Renal cortex interstitium (tissue), 15 donors: ENCODE measurements around the gene PDE3A. TPM values are rescaled to one million over a fixed set of nuclear protein-coding genes. Genes with fewer than 3 reads are reported as not detected.
"Not testable (repeated sequence)": the region's sequence is repeated elsewhere in the genome, so short reads cannot be mapped to it uniquely, and the experiment has no call there.

Experiments
- DNase-seq, 11 donors: peaks; one replicate each; pipeline ENCODE4 v3.0.0-alpha.2; 2013; ENCODE audit warnings: low read depth in 9 of 11, low spot score in 4 of 11; ENCODE audit errors: extremely low read depth in 1 of 11
- long read RNA-seq, 16 experiments: transcript quantifications; one replicate each; lab custom pipeline, GENCODE V29; 2026
- polyA plus RNA-seq, 3 donors: library from polyadenylated mRNA; unstranded; fragments of 120-200 nt; gene quantifications; one replicate each; pipeline ENCODE4 v1.2.1, GENCODE V29; 2013; ENCODE audit not compliant: insufficient read length in 3 of 3

PDE3A gene
- polyA plus RNA-seq, result 10 to 100 TPM; 24.5 to 28.8 (median 24.9) TPM
- long read RNA-seq, donor 1, full-length matches to known transcripts, result 3 of 18 reads
- long read RNA-seq, donor 1, partial matches to known transcripts, result 15 of 18 reads
- long read RNA-seq, donor 1, other reads (novel, unspliced or antisense), result 0 of 18 reads
- long read RNA-seq, donor 2, full-length matches to known transcripts, result 2 of 13 reads
- long read RNA-seq, donor 2, partial matches to known transcripts, result 11 of 13 reads
- long read RNA-seq, donor 2, other reads (novel, unspliced or antisense), result 0 of 13 reads
- long read RNA-seq, donor 3, full-length matches to known transcripts, result 2 of 2 reads
- long read RNA-seq, donor 3, partial matches to known transcripts, result 0 of 2 reads
- long read RNA-seq, donor 3, other reads (novel, unspliced or antisense), result 0 of 2 reads
- long read RNA-seq, donor 4, result 0 reads
- long read RNA-seq, donor 5, result 0 reads
- long read RNA-seq, donor 6, full-length matches to known transcripts, result 2 of 2 reads
- long read RNA-seq, donor 6, partial matches to known transcripts, result 0 of 2 reads
- long read RNA-seq, donor 6, other reads (novel, unspliced or antisense), result 0 of 2 reads
- long read RNA-seq, donor 7, full-length matches to known transcripts, result 2 of 2 reads
- long read RNA-seq, donor 7, partial matches to known transcripts, result 0 of 2 reads
- long read RNA-seq, donor 7, other reads (novel, unspliced or antisense), result 0 of 2 reads
- long read RNA-seq, donor 8, full-length matches to known transcripts, result 4 of 4 reads
- long read RNA-seq, donor 8, partial matches to known transcripts, result 0 of 4 reads
- long read RNA-seq, donor 8, other reads (novel, unspliced or antisense), result 0 of 4 reads
- long read RNA-seq, donor 9, full-length matches to known transcripts, result 3 of 3 reads
- long read RNA-seq, donor 9, partial matches to known transcripts, result 0 of 3 reads
- long read RNA-seq, donor 9, other reads (novel, unspliced or antisense), result 0 of 3 reads
- long read RNA-seq, donor 10, full-length matches to known transcripts, result 2 of 2 reads
- long read RNA-seq, donor 10, partial matches to known transcripts, result 0 of 2 reads
- long read RNA-seq, donor 10, other reads (novel, unspliced or antisense), result 0 of 2 reads
- long read RNA-seq, donor 11, full-length matches to known transcripts, result 1 of 16 reads
- long read RNA-seq, donor 11, partial matches to known transcripts, result 15 of 16 reads
- long read RNA-seq, donor 11, other reads (novel, unspliced or antisense), result 0 of 16 reads
- long read RNA-seq, donor 12, result 0 reads
- long read RNA-seq, donor 13, result 0 reads
- long read RNA-seq, donor 14, full-length matches to known transcripts, result 2 of 2 reads
- long read RNA-seq, donor 14, partial matches to known transcripts, result 0 of 2 reads
- long read RNA-seq, donor 14, other reads (novel, unspliced or antisense), result 0 of 2 reads
- long read RNA-seq, donor 15, full-length matches to known transcripts, result 2 of 2 reads
- long read RNA-seq, donor 15, partial matches to known transcripts, result 0 of 2 reads
- long read RNA-seq, donor 15, other reads (novel, unspliced or antisense), result 0 of 2 reads
- long read RNA-seq, donor 16, full-length matches to known transcripts, result 6 of 11 reads
- long read RNA-seq, donor 16, partial matches to known transcripts, result 5 of 11 reads
- long read RNA-seq, donor 16, other reads (novel, unspliced or antisense), result 0 of 11 reads

DNA sequence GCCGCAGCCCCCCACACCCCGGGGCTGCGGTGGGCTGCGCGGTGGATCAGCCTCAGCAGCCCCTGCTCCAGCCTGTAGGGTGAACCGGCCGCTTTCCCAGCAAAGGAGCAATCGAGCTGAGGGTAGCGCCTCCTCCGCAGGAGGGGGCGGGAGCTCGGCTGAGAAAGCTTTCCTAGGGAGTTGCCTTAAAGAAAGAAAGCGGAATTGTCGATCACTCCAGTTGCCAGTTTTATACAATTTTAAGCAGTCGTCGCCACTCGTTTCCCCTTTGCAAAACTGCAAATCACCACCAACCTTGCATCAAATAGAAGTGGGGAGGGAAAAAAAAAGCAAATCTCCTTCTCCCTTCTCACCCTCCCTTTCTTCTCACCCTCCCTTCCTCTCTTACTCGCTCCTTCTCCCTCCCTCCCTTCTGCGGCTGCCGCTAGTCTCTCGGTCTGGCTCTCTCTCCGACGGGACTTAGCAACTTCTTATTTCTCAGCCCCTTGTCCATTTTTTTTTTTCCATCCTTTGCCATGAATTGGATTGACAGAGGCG is at the start of gene PDE3A:
Gene PDE3A (plus strand): TSS at position 424 of the 537 bp plus-strand sequence. CDS start 748 bp downstream, outside the sequence.
- DNase-seq, result peak; percentile 70 to 83 (median 79)

GRCh38 chr12:20319366-20319765 is 49.0 kb upstream of the PDE3A start:
- no peak for DNase-seq

DNA sequence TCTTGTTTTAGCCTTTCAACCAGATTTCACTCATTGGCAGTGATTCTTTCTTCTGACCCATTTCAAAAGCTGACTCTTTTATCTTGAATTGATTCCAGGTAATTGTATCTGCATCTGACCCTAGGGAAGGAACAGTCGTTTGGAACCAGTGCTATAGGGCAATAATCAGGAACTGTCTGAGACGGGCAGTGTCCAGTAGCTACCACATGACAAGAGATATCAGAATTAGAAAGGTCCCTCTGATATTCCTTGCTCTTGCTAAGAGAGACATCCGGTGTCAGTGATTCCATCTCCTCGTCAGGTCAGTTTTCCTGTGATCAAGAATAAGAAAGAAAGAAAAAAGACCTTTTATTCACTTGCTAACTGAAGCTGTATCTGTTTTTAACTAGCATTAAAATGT is 47.8 kb upstream of the PDE3A start:
- DNase-seq, result no peak

GRCh38 chr12:20330826-20331505 is 37.4 kb upstream of the PDE3A start:
- not testable (repeated sequence) for DNase-seq

DNA sequence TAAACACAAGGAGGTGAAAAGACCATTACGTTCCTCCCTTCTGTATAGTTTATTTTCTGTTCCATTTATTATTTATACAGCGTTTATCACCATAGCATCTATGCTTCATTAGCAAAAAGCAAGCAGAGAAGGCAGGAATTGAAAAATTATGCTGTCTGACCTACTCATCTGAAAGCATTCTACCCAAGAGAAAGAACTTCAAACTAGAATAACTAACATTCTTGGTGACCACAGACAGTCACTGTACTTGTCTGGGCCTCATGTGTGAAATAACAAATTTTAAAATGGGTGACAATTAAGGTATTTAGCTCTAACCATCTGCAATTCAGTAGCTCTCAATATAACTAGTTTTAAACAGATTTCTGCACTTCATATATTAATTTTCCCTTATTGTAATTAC is 29.3 kb upstream of the PDE3A start:
- DNase-seq, result no peak

DNA sequence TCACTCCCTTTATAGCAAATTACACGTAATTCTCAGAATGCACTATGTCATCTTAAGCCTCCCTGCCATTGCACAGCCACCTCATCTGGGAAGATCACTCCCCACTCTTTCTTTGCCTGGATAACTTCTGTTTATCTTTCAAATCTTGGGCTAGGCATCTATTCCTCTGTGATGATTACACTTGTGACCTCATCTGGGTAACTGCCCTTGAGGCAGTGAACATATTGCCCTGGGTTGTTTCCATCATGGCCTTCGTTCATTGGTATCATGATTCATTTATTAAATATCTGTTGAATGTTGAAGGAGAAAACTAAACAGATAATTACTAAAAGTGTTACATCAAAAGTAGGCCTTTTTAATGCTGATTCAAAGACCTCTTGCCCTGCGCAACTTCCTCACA is 26.2 kb upstream of the PDE3A start:
- DNase-seq, result no peak

DNA sequence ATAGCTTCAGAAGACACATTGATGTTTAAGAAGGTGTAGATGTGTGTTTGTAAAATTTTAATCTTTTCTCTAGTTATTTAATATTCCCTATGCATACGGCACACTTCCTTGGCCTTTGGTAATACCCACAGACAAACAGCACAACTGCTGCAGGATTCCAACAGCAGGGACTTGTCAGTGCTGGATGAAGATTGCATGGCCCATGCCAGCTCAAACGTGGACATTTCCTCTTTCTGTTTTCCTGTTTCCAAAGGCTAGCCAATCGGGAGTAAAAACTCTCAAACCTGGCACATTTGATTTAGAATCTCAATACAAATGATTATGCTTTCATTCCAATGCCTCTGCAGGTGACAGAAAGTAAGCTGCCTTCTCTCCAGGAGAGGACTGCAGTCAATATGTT is 22.5 kb upstream of the PDE3A start:
- DNase-seq, result no peak

- DNase-seq, result no peak
These were observed 18.3 kb upstream of the PDE3A start for GRCh38 chr12:20350026-20350425.

GRCh38 chr12:20350495-20350894 is 17.8 kb upstream of the PDE3A start:
- no peak for DNase-seq

GRCh38 chr12:20351406-20351805 is 16.9 kb upstream of the PDE3A start:
- DNase-seq, result no peak

GRCh38 chr12:20356048-20356447 is 12.3 kb upstream of the PDE3A start:
- no peak for DNase-seq

DNA sequence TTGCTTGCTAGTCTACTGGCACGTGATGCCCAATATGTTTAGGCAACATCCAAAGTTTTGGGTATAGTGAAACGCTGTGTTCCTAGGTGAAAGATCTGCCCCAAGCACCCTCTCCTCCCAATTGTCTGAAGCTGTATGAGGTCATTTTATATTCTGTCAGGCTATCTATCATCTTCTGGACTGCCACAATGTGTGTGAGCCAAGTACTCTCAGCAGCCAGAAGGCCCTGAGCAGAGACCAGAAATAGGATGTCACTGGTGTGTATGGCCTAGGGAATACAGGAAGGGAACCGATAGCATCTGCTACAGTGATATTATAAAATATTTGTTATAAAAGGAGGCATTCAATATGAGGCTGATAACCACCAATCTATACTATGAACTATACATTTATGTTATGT is 7.9 kb upstream of the PDE3A start:
- DNase-seq, result no peak

- no peak for DNase-seq
These were observed 6.9 kb upstream of the PDE3A start for GRCh38 chr12:20361416-20361815.

- no peak for DNase-seq
These were observed 3.8 kb upstream of the PDE3A start for GRCh38 chr12:20364501-20364900.

DNA sequence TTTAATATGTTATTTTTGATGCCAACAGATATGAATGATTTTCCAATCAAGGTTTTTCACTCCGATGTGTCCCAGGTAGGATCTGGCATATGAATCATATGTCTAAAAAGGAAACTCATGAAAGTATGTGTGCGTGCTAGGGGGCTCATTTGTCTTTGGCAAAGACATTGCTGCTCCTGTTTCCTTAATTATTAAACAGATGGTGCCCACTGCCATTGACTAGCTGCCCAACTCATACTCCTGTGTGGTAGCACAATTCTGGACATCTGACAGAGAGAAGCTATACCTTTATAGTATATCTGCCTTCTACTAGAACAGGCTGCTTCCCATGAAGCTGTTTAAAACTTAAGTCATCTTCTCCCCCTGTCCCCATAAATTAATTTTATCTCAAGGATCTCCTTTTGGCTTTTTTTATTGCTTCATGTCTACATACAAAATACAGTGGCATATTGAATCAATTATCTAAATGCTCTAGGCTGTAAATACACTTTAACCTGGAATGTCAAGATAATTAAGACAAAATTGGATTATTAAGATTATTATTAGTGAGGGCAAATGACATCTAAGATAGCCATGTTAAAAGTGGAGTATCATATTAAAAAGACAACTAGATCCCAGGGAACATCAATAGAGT is 1.4 kb upstream of the PDE3A start:
- no peak for DNase-seq

GRCh38 chr12:20367583-20368113 is 689 bp upstream of the PDE3A start:
- DNase-seq, result peak in 1 of 11 donors; percentile 35
